Mucosa of rectum (tissue), 2 donors: ENCODE measurements around the gene NOL4L.

ENCODE experiments used
- H3K27ac ChIP-seq, 2 donors: one replicate each; pipeline ENCODE4 v1.7.0; 2013; ENCODE audit warnings: inconsistent platforms in 2 of 2, low read depth in 2 of 2, low read length in 2 of 2
- H3K27me3 ChIP-seq, 2 donors: one replicate each; pipeline ENCODE4 v1.7.0; 2013; ENCODE audit warnings: low read length in 2 of 2; ENCODE audit not compliant: control insufficient read depth in 2 of 2, insufficient read depth in 2 of 2
- H3K36me3 ChIP-seq, 2 donors: one replicate each; pipeline ENCODE4 v1.7.0; 2013; ENCODE audit warnings: low read length in 2 of 2; ENCODE audit not compliant: control insufficient read depth in 2 of 2, insufficient read depth in 2 of 2
- H3K4me1 ChIP-seq, 2 donors: one replicate each; pipeline ENCODE4 v1.7.0; 2013; ENCODE audit warnings: low read length in 2 of 2, mild to moderate bottlenecking in 1 of 2; ENCODE audit not compliant: control insufficient read depth in 2 of 2, insufficient read depth in 2 of 2
- H3K4me3 ChIP-seq, 2 donors: one replicate each; pipeline ENCODE4 v1.7.0; 2013; ENCODE audit warnings: low read length in 2 of 2
- H3K9ac ChIP-seq, 2 donors: one replicate each; pipeline ENCODE4 v1.7.0; 2013; ENCODE audit warnings: low read length in 2 of 2, low read depth in 1 of 2, mild to moderate bottlenecking in 1 of 2
- H3K9me3 ChIP-seq, 2 donors: one replicate each; pipeline ENCODE4 v1.7.0; 2013; ENCODE audit warnings: low read length in 2 of 2; ENCODE audit not compliant: control insufficient read depth in 2 of 2
- donor health status: healthy.
- donor health status: Normal muscosa, but diverticular disease.

The NOL4L gene

GRCh38 chr20:32451340-32451681 is 133.8 kb downstream of the NOL4L start:
- Histone ChIP-seq H3K36me3 (peaks cover 78 to 93% of the 10 kb centered on the region in 2 donors), H3K27me3 (no peaks in the 10 kb centered on the region), H3K27ac (no peak overlapping the region), H3K9ac (no peak overlapping the region), H3K9me3 (no peaks in the 10 kb centered on the region), H3K4me3 (no peak overlapping the region), H3K4me1 (peaks cover 4 to 5% of the 10 kb centered on the region in 2 donors)

GRCh38 chr20:32450484-32451061 is 134.6 kb downstream of the NOL4L start:
- Histone ChIP-seq H3K36me3 (peaks cover 78 to 93% of the 10 kb centered on the region in 2 donors), H3K27me3 (no peaks in the 10 kb centered on the region), H3K4me1 (peaks cover 4 to 5% of the 10 kb centered on the region in 2 donors), H3K4me3 (no peak overlapping the region), H3K9ac (no peak overlapping the region), H3K27ac (no peak overlapping the region), H3K9me3 (no peaks in the 10 kb centered on the region)

DNA sequence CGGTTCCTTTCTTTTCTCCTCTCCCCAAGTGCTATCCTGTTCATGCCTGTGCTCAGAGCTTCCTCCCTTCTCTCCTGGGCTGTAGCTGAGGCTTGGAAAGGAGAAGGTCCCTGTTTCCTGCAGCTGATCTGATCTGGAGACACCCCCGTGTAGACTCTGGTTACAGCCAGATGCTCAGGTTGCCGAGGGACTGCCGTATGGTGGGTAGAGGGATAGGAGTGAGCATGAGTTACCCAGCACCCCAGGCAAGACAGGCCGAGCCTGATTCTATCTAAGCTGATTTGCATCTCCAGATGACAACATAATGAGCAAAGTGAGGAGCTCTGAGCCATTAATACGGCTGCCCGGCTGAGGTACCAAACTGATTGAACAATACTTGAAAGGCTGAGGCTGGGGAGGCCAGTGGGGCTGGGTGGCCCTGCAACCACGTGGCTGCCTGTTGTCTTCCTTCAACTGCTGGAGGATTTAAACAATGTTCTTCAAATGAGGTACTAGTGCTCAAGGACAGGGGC is 135.2 kb downstream of the NOL4L start:
- Histone ChIP-seq H3K4me1 (peaks cover 4 to 5% of the 10 kb centered on the region in 2 donors), H3K9ac (no peak overlapping the region), H3K4me3 (no peak overlapping the region), H3K9me3 (no peaks in the 10 kb centered on the region), H3K36me3 (peaks cover 77 to 93% of the 10 kb centered on the region in 2 donors), H3K27me3 (no peaks in the 10 kb centered on the region), H3K27ac (no peak overlapping the region)

DNA sequence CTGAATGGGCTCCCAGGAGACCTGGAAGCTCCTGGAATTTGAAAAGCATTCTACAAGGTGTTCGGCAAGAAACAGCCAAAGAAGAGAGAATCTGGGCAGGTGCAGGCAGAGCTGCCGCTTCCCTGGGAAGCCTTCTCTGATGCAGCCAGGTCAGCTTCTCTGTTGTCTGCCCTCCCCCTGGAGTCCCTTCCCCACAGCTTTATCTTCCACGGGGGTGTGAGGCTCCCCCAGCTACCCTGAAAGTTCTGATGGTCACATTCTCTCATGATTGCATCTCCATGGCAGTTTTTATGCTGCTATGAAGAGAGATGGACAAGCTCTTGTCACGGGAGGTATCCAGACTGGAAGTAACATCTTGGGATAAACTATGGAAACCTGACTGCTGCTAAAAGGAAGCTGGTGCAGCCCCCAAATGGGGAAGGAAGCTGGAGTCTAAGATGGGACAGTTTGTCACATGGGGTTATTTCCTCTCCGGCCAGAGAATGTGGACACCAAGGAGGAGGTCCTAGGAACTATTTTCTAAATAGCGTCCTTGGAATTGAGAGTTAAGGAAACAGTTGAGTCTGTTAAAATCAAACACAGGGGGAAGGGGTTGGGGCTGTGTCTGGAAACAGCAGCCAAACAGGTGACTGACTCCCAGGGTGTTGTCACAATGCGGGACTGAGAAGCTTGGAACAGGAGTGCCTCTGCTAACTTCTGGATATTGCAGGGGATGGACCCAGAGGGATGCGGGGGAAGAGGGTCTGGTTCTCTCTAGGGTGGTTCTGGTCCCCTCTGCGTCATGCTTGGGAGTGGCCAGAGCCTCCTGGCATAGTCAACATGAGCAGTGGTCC is 135.9 kb downstream of the NOL4L start:
- Histone ChIP-seq H3K4me3 (no peak overlapping the region), H3K27me3 (no peaks in the 10 kb centered on the region), H3K9ac (no peak overlapping the region), H3K9me3 (no peaks in the 10 kb centered on the region), H3K36me3 (peaks cover 76 to 87% of the 10 kb centered on the region in 2 donors), H3K4me1 (peaks cover 4 to 5% of the 10 kb centered on the region in 2 donors), H3K27ac (no peak overlapping the region)

DNA sequence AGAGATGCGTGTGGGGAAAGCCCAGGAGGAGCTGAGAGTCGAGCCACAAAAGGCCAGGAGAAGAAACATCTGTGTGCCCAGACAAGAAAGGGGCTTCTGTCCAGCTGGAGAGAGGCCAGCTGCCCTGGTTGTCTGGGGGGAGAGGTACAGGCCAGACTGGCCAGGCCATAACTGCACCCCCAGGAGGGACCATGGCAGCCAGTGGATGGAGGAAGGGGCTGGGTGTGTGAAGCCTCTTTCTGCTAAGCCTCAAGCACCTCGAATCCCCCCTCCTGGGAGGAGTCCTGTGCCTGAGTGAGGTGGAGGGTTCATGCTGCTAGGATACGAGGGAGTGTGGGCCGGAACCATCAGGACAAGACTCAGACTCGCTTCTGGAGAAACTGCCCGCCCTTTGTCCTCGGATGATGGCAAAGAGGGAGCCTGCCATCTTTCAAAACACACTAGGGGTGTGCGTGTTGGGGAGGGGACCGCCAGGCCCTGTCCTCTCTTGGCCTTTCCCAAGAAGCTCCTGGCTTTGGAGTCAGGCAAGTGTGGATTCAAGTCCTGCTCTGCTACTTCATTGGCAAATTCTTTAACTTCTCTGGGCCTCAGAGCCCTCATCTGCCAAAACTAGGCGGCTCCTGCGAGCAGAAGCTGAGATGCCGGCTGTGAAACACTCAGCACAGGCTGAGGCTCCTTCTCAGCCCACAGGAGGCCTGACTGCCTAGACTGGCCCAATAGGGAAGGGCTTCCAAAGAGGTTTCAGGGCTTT is 136.7 kb downstream of the NOL4L start:
- Histone ChIP-seq H3K27ac (no peak overlapping the region), H3K9ac (no peak overlapping the region), H3K4me1 (peaks cover 4 to 5% of the 10 kb centered on the region in 2 donors), H3K36me3 (peaks cover 75 to 82% of the 10 kb centered on the region in 2 donors), H3K4me3 (no peak overlapping the region), H3K9me3 (no peaks in the 10 kb centered on the region), H3K27me3 (no peaks in the 10 kb centered on the region)

DNA sequence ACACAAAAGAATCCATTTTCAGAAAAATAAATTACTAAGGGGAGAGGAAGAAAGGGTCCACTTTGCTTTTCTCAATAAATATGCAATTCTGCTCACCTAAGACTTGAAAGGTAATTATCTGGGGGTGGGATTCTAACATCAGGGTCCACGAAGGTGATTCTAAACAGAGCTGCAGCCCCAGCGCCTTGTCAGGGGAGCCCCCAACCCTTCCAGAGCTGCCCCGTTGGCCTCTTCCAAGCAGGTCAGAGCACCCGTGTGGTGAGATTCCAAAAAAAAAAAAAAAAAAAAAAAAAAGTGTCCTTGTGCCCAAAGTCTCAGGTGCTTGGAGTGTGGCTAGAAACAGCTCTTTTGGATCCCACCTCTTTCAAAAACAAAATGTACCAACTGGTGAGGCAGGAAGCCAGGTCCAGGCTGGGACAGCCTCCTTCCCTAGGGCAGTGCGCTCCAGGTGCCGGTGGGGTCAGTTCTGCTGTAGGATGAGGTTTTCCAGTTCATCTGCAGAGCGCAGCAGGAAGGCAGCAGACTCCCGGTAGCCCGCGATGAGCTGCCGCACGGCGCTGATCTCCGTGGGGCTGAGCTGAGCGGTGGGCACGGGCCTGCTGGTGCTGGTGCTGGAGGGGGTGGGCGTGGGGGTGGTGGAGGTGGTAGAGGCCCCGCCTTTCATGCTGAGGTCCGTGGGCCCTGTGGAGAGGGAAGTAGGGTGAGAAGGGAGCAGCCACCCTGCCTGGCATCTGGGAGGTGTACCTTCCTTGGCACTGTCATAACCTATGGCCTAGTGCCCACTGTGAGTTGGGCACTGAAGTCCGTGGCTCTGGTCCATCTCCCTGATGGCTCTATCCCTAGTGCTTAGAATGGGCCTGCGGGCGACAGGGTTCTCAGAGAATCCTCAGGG is 137.8 kb downstream of the NOL4L start:
- no peak overlapping the region for H3K9ac ChIP-seq
- no peak overlapping the region for H3K4me3 ChIP-seq
- no peaks in the 10 kb centered on the region for H3K27me3 ChIP-seq
- H3K9me3 ChIP-seq, result no peaks in the 10 kb centered on the region
- H3K4me1 ChIP-seq, result peaks cover 4 to 5% of the 10 kb centered on the region in 2 donors
- H3K36me3 ChIP-seq, result peaks cover 70 to 74% of the 10 kb centered on the region in 2 donors
- no peak overlapping the region for H3K27ac ChIP-seq

DNA sequence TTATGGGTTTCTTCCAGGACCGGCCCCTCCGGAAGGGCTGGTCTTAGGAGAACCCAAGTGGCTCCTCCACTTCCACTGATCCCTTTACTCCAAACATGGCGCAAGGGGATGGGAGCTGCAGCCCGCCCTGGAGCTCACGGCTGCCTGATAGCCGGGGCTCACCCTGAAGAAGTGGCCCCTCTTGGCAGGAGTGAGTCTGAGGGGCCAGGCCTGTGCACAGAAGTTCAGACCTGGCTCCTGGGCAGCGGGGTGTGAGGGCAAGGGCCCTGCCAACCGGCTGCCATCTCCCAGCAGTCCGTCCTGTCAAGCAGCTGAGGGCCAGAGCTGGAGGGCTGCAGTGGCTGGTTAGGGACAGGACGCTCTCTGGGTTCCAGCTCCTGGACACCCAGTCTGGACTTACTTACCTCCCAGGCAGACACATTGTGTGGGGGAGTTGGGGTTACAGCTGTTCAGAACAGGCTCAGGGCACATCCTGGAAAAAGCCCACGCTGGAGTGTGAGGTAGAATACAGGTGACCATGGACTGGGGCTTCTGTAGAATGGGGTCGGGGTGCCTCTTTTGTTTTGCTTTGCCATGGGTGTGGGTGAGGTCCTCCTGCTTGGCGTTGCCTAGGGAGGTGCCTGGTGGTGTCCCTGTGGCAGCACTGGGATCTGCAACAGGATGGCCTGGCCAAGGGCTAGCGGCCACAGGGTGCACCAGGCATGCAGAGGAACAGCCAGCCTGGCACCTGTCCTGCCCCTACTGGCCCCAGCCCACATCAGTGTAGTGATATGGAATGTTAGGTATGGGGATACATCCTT is 138.6 kb downstream of the NOL4L start:
- H3K4me1 ChIP-seq, result peaks cover 4 to 5% of the 10 kb centered on the region in 2 donors
- H3K27ac ChIP-seq, result no peak overlapping the region
- H3K36me3 ChIP-seq, result peaks cover 66 to 68% of the 10 kb centered on the region in 2 donors

DNA sequence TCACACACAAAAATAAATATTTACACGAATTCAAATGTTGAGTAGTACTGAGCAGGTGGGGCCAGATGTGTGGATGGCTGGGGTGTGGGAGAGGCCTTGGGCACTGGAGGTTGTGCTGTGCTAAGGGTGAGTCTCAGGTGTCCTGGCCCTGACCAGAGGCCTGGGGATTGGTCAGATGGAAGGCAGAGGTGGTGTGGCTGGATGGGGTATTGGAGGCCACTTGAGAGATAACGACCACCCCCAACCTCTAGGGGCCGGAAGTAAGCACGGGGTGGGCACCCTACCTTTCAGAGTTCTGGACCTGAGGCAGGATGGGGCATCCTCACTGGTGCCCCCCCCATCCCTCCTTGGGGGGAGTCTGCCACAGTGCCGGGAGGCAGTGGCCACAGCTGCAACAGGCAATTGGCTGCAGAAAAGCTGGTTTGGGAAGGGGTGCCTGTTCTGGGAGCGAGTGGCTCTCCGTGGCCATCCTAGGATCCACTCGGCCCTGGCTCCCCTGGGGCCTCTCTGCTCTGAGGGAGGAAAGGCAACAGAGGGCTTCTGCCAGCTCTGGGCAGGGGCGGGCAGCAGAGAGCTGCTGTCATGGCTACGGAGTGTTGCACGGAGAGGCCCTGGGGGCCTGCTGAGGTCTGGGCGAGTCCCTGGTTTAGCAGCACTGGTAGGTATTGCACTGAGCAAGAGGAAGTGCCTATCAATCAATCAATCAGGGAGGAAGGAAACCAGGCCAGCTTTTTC is 139.4 kb downstream of the NOL4L start:
- Histone ChIP-seq H3K9me3 (no peaks in the 10 kb centered on the region), H3K4me3 (no peak overlapping the region), H3K27ac (no peak overlapping the region), H3K9ac (no peak overlapping the region), H3K36me3 (peaks cover 60% of the 10 kb centered on the region in 2 donors), H3K4me1 (peaks cover 4 to 5% of the 10 kb centered on the region in 2 donors), H3K27me3 (no peaks in the 10 kb centered on the region)

More for the DNA sequence above, 138.6 kb downstream of the NOL4L start:
- Histone ChIP-seq H3K9me3 (no peaks in the 10 kb centered on the region), H3K9ac (no peak overlapping the region), H3K27me3 (no peaks in the 10 kb centered on the region), H3K4me3 (no peak overlapping the region)
